Hepatocyte (in vitro differentiated cells): Measurements from ENCODE around the gene XPR1. TPM values are rescaled to one million over a fixed set of nuclear protein-coding genes. Genes with fewer than 3 reads are reported as not detected.

ENCODE experiments used
- DNase-seq: peaks from one replicate; pipeline ENCODE4 v3.0.0-alpha.2; 2016; ENCODE audit warnings: low spot score
- H2AFZ ChIP-seq: fragments of 200-600 bp; sonication (generic); 2 replicates; pipeline ENCODE4 v1.6.0; 2016; ENCODE audit warnings: antibody characterized with exemption, mild to moderate bottlenecking
- H3K27ac ChIP-seq: fragments of 200-600 bp; sonication (generic); 2 replicates; pipeline ENCODE4 v1.5.1; 2016; ENCODE audit warnings: mild to moderate bottlenecking
- H3K27me3 ChIP-seq: fragments of 200-600 bp; sonication (generic); 2 replicates; pipeline ENCODE4 v1.6.1; 2016
- H3K36me3 ChIP-seq: fragments of 200-600 bp; sonication (generic); replicated peaks from 2 replicates; pipeline ENCODE4 v1.5.1; 2016; ENCODE audit warnings: low read depth; ENCODE audit not compliant: insufficient read depth
- H3K4me1 ChIP-seq: fragments of 200-600 bp; sonication (generic); 2 replicates; pipeline ENCODE4 v1.5.1; 2016; ENCODE audit warnings: mild to moderate bottlenecking, moderate library complexity; ENCODE audit not compliant: insufficient read depth
- H3K4me2 ChIP-seq: fragments of 200-600 bp; sonication (generic); 2 replicates; pipeline ENCODE4 v1.6.0; 2016
- H3K4me3 ChIP-seq: fragments of 200-600 bp; sonication (generic); 2 replicates; pipeline ENCODE4 v1.5.1; 2016; ENCODE audit warnings: mild to moderate bottlenecking
- H3K79me2 ChIP-seq: fragments of 200-600 bp; sonication (generic); 2 replicates; pipeline ENCODE4 v1.6.0; 2017; ENCODE audit warnings: mild to moderate bottlenecking
- H3K9me2 ChIP-seq: fragments of 200-600 bp; sonication (generic); replicated peaks from 2 replicates; pipeline ENCODE4 v1.6.0; 2017; ENCODE audit warnings: mild to moderate bottlenecking; ENCODE audit not compliant: insufficient read depth
- H3K9me3 ChIP-seq: fragments of 200-600 bp; sonication (generic); 2 replicates; pipeline ENCODE4 v1.5.1; 2016; ENCODE audit warnings: low read depth, mild to moderate bottlenecking
- H4K20me1 ChIP-seq: fragments of 200-600 bp; sonication (generic); 2 replicates; pipeline ENCODE4 v1.6.0; 2016; ENCODE audit warnings: mild to moderate bottlenecking; ENCODE audit not compliant: insufficient read depth, poor library complexity, severe bottlenecking
- EZH2 ChIP-seq: fragments of 200-600 bp; sonication (generic); IDR thresholded peaks from 2 replicates; pipeline ENCODE4 v1.6.1; 2016; ENCODE audit warnings: antibody characterized with exemption, mild to moderate bottlenecking, borderline replicate concordance
- EZH2phosphoT487 ChIP-seq: fragments of 200-600 bp; sonication (generic); IDR thresholded peaks from one replicate; pipeline ENCODE4 v1.6.1; 2018; ENCODE audit warnings: antibody characterized with exemption, mild to moderate bottlenecking, low read depth, moderate library complexity; ENCODE audit not compliant: unreplicated experiment, severe bottlenecking
- WGBS: methylation state at CpG from one replicate; pipeline ENCODE4 v1.1.6; 2016; ENCODE audit warnings: low lambda C conversion rate; ENCODE audit errors: missing lambda C conversion rate; 5-methylcytosine and 5-hydroxymethylcytosine counted together
- polyA plus RNA-seq: library from polyadenylated mRNA; unstranded; fragments of >200 nt; fragmentation: Nextera tagmentation; extraction: Ambion mirVana; gene quantifications from 2 replicates; pipeline ENCODE4 v1.2.1, GENCODE V29; 2016
- total RNA-seq: library from RNA; depleted of rRNA; stranded (reverse); fragments of >200 nt; gene quantifications from 2 replicates; pipeline ENCODE4 v1.2.3, GENCODE V29; 2014
- TF ChIP-seq, protein P1 (sequence below): fragments of 200-600 bp; sonication (generic); IDR thresholded peaks from 2 replicates; pipeline ENCODE4 v1.5.1; 2016; ENCODE audit warnings: antibody characterized with exemption, mild to moderate bottlenecking; ENCODE audit not compliant: poor library complexity

The XPR1 gene
- total and polyA plus RNA-seq, 2 experiments from 2014 or later: 18.2 to 41.5 TPM

DNA sequence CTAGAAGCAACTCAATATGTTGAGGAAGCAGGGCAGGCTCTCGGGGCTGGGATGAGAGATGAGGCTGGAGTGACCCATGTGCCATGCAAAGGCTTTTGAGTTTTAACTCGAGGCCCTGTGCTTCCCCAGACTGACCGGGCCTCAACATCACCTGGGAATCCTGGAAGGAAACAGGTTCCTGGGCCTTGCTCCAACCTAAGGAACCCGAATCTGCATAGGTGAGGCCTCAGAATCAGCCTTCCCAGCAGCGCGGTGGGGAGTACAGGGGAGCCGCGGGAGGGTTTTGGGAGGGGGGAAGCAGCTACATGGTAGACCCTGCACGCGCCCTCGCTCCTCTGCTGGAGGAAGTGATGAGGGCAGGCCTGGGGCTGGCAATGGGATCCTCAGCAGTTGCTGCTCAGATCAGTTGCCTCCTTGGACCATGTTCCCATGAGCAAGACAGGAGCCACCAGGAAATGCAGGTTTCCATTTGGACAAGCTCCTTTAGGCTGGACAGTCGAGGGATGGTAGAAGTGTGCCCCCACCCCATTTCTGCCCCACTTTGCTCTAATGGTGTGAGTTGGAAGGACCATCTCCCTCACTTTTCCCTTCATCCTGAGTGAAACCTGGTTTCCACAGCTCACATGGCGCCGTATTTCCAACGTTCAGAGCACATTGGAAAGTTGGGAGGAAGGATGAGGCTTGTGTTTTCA is 276.4 kb downstream of the XPR1 start:
- Histone ChIP-seq H3K4me3 (no peak overlapping the region), H3K9me3 (no peaks in the 10 kb centered on the region), H2AFZ (no peak overlapping the region), H3K27me3 (no peaks in the 10 kb centered on the region), H3K4me2 (no peak overlapping the region), H3K79me2 (no peaks in the 10 kb centered on the region), H3K27ac (no peak overlapping the region), H4K20me1 (no peaks in the 10 kb centered on the region), H3K9me2 (no peaks in the 10 kb centered on the region), H3K4me1 (peaks cover 8% of the 10 kb centered on the region), H3K36me3 (no peaks in the 10 kb centered on the region)
- no peak for TF ChIP-seq EZH2
- no peak for TF ChIP-seq EZH2phosphoT487
- TF ChIP-seq, protein P1, sequence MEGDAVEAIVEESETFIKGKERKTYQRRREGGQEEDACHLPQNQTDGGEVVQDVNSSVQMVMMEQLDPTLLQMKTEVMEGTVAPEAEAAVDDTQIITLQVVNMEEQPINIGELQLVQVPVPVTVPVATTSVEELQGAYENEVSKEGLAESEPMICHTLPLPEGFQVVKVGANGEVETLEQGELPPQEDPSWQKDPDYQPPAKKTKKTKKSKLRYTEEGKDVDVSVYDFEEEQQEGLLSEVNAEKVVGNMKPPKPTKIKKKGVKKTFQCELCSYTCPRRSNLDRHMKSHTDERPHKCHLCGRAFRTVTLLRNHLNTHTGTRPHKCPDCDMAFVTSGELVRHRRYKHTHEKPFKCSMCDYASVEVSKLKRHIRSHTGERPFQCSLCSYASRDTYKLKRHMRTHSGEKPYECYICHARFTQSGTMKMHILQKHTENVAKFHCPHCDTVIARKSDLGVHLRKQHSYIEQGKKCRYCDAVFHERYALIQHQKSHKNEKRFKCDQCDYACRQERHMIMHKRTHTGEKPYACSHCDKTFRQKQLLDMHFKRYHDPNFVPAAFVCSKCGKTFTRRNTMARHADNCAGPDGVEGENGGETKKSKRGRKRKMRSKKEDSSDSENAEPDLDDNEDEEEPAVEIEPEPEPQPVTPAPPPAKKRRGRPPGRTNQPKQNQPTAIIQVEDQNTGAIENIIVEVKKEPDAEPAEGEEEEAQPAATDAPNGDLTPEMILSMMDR: no peak
- no peak for DNase-seq
- WGBS: 91% methylated on average over 15 of the region's 15 CpGs

DNA sequence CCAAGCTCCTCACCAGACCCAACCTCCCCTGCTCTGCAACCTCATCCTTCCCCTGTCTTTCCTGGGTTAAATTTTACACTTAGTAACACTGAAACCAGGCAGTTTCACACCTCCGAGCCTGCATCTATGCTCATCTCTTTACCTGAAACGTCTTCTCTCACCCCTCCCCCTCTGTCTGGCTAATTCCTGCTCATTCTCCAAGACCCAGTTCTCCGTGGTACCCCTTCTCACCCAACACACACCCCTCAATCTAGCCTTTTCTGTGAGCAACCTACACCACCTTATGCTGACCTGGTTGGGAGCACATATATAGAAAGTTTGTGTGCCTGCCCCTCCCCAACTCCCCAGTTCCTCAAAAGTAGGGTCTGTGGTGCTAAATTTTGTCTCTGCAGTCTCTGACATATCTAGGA is 277.2 kb downstream of the XPR1 start:
- Histone ChIP-seq H2AFZ (no peak overlapping the region), H3K4me2 (no peak overlapping the region), H3K27ac (no peak overlapping the region), H3K27me3 (peaks cover 6% of the 10 kb centered on the region), H3K4me1 (peaks cover 16% of the 10 kb centered on the region), H4K20me1 (no peaks in the 10 kb centered on the region), H3K4me3 (no peak overlapping the region), H3K9me3 (no peaks in the 10 kb centered on the region), H3K9me2 (no peaks in the 10 kb centered on the region), H3K36me3 (no peaks in the 10 kb centered on the region), H3K79me2 (peaks cover 1% of the 10 kb centered on the region)
- WGBS: 79% methylated on average over 3 of the region's 3 CpGs
- DNase-seq: no peak
- TF ChIP-seq, protein P1: no peak
- no peak for TF ChIP-seq EZH2phosphoT487

DNA sequence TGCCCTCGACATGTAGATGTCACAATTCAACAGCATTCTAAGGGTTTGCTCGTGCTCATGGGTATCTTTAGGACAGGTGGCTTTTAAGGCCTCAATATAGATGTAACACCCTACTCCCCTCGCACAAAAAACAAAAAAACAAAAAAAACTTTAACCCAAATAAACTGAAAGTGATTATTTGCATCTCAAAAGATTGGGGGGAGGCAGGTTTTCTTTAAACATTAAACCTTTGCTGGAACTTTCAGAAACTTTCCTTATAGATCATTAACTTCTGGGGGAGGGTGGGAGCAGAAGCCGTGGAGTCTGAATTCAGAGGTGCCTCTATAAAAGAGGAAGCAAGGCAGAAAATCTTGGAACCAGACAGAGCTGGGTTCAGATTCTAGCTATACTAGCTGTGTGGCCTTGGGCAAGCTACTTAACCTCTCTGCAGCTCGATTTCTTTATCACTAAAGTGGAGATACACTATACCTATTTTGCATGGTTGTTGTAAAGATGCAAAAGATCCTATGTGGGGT is 277.7 kb downstream of the XPR1 start:
- H3K4me2 ChIP-seq: no peak overlapping the region
- no peak for TF ChIP-seq EZH2phosphoT487
- TF ChIP-seq, protein P1: no peak
- no peak for TF ChIP-seq EZH2
- H2AFZ ChIP-seq: no peak overlapping the region
- no peak overlapping the region for H3K27ac ChIP-seq
- DNase-seq: no peak
- peaks cover 5% of the 10 kb centered on the region for H3K79me2 ChIP-seq
- no peaks in the 10 kb centered on the region for H3K9me3 ChIP-seq
- no peaks in the 10 kb centered on the region for H3K36me3 ChIP-seq
- H3K4me3 ChIP-seq: no peak overlapping the region
- H3K27me3 ChIP-seq: peaks cover 9% of the 10 kb centered on the region
- no peaks in the 10 kb centered on the region for H3K9me2 ChIP-seq
- no peaks in the 10 kb centered on the region for H4K20me1 ChIP-seq
- H3K4me1 ChIP-seq: peaks cover 19% of the 10 kb centered on the region
- 63% methylated on average over 5 of the region's 5 CpGs for WGBS
